IMR-90 (cell line): ENCODE results near the gene AS3MT. TPM values are rescaled to one million over a fixed set of nuclear protein-coding genes. Genes with fewer than 3 reads are reported as not detected.

Source experiments
- ATAC-seq: fragments of 200-7000 bp; cut with Tn5 transposase; 2 replicates; pipeline ENCODE4 v1.9.1; 2020; ENCODE audit warnings: low read depth, mild to moderate bottlenecking, moderate library complexity
- BruUV-seq: library from RNA; stranded (reverse); fragments of 400-500 nt; replicated peaks from 2 replicates; lab custom pipeline; 2021; lab: Mats Ljungman, UMichigan
- CTCF ChIA-PET: fragments of 300-600 bp; formaldehyde crosslinking; extraction: SDS; loops from one replicate; lab custom pipeline; 2021; ENCODE audit warnings: antibody characterized with exemption; lab: Yijun Ruan, JAX
- POLR2A ChIA-PET: fragments of 300-600 bp; sonication (Branson Sonifier 250); formaldehyde crosslinking; loops from one replicate; lab custom pipeline; 2022; ENCODE audit warnings: antibody characterized with exemption; ENCODE audit not compliant: unreplicated experiment; lab: Charles Lee
- DNase-seq: peaks from one replicate; pipeline ENCODE4 v3.0.0; 2013
- H2AFZ ChIP-seq: replicated peaks from 2 replicates; pipeline ENCODE3; 2013; ENCODE audit warnings: low read length, mild to moderate bottlenecking; ENCODE audit not compliant: poor library complexity
- H2AK5ac ChIP-seq: 2 replicates; pipeline ENCODE4 v1.6.1; 2013; ENCODE audit warnings: low read depth, low read length, inconsistent platforms
- H2AK9ac ChIP-seq: replicated peaks from 2 replicates; pipeline ENCODE3; 2013; ENCODE audit warnings: mild to moderate bottlenecking, low read depth, low read length, moderate library complexity; ENCODE audit not compliant: poor library complexity
- H2BK120ac ChIP-seq: 2 replicates; pipeline ENCODE4 v1.6.1; 2013; ENCODE audit warnings: low read depth, low read length, inconsistent platforms
- H2BK15ac ChIP-seq: 3 replicates; pipeline ENCODE4 v1.6.1; 2013; ENCODE audit warnings: low read depth, low read length, inconsistent platforms
- H2BK20ac ChIP-seq: 2 replicates; pipeline ENCODE4 v1.6.1; 2013; ENCODE audit warnings: low read depth, mild to moderate bottlenecking, inconsistent platforms, low read length, moderate library complexity
- H2BK5ac ChIP-seq: 2 replicates; pipeline ENCODE4 v1.6.1; 2013; ENCODE audit warnings: mild to moderate bottlenecking, low read depth, low read length, inconsistent platforms; ENCODE audit not compliant: poor library complexity, severe bottlenecking
- H3K14ac ChIP-seq: replicated peaks from 2 replicates; pipeline ENCODE4 v1.6.1; 2013; ENCODE audit warnings: low read depth, low read length, inconsistent platforms
- H3K18ac ChIP-seq: 2 replicates; pipeline ENCODE4 v1.6.1; 2013; ENCODE audit warnings: low read depth, low read length, control low read depth
- H3K23ac ChIP-seq: 2 replicates; pipeline ENCODE4 v1.6.1; 2013; ENCODE audit warnings: low read depth, low read length, inconsistent platforms
- H3K27ac ChIP-seq: 2 replicates; pipeline ENCODE4 v1.5.1; 2013; ENCODE audit warnings: mild to moderate bottlenecking, control low read depth, low read length; ENCODE audit not compliant: insufficient read depth
- H3K27me3 ChIP-seq: 2 replicates; pipeline ENCODE4 v1.6.1; 2013; ENCODE audit warnings: low read length; ENCODE audit not compliant: control insufficient read depth, insufficient read depth
- H3K36me3 ChIP-seq: 2 replicates; pipeline ENCODE4 v1.6.1; 2013; ENCODE audit warnings: low read length, mixed read lengths; ENCODE audit not compliant: control insufficient read depth, insufficient read depth
- H3K4ac ChIP-seq: 2 replicates; pipeline ENCODE4 v1.6.1; 2013; ENCODE audit warnings: low read depth, low read length, inconsistent platforms
- H3K4me1 ChIP-seq: 2 replicates; pipeline ENCODE4 v1.6.1; 2013; ENCODE audit warnings: low read length, mixed read lengths; ENCODE audit not compliant: control insufficient read depth, insufficient read depth
- H3K4me2 ChIP-seq: 2 replicates; pipeline ENCODE4 v1.6.1; 2013; ENCODE audit warnings: low read depth, mild to moderate bottlenecking, control low read depth, low read length, moderate library complexity
- H3K4me3 ChIP-seq: 2 replicates; pipeline ENCODE4 v1.5.1; 2013; ENCODE audit warnings: low read depth, mild to moderate bottlenecking, control low read depth, low read length, moderate library complexity; ENCODE audit not compliant: insufficient read depth
- H3K56ac ChIP-seq: 2 replicates; pipeline ENCODE4 v1.6.1; 2013; ENCODE audit warnings: low read length, inconsistent platforms; ENCODE audit not compliant: insufficient read depth; ENCODE audit errors: extremely low read depth
- H3K79me1 ChIP-seq, 2 experiments: 2 replicates each; pipeline ENCODE4 v1.6.1; 2013; ENCODE audit warnings: low read length in 2 of 2, inconsistent platforms in 1 of 2, low read depth in 1 of 2
- H3K9ac ChIP-seq: 2 replicates; pipeline ENCODE4 v1.6.1; 2013; ENCODE audit warnings: low read depth, low read length, control low read depth
- H3K9me1 ChIP-seq: 2 replicates; pipeline ENCODE4 v1.6.1; 2013; ENCODE audit warnings: low read length, inconsistent platforms; ENCODE audit not compliant: insufficient read depth
- H3K9me3 ChIP-seq: 2 replicates; pipeline ENCODE4 v1.6.1; 2013; ENCODE audit warnings: low read length; ENCODE audit not compliant: control insufficient read depth, insufficient read depth
- H4K20me1 ChIP-seq: 2 replicates; pipeline ENCODE4 v1.6.1; 2013; ENCODE audit warnings: low read length, inconsistent platforms; ENCODE audit not compliant: insufficient read depth
- H4K5ac ChIP-seq: 2 replicates; pipeline ENCODE4 v1.6.1; 2013; ENCODE audit warnings: mild to moderate bottlenecking, low read depth, low read length, control low read depth
- H4K8ac ChIP-seq, 2 experiments: 2 replicates each; pipeline ENCODE4 v1.6.1; 2013; ENCODE audit warnings: low read depth in 2 of 2, low read length in 2 of 2, control low read depth in 1 of 2, inconsistent platforms in 1 of 2
- H4K91ac ChIP-seq: 2 replicates; pipeline ENCODE4 v1.6.1; 2013; ENCODE audit warnings: low read depth, low read length, inconsistent platforms; ENCODE audit not compliant: insufficient read depth
- MXI1 ChIP-seq: IDR thresholded peaks from 2 replicates; pipeline ENCODE4 v1.6.1; 2012; ENCODE audit warnings: low read depth, mild to moderate bottlenecking, low read length, moderate library complexity, borderline replicate concordance
- RCOR1 ChIP-seq: IDR thresholded peaks from 2 replicates; pipeline ENCODE4 v1.6.1; 2012; ENCODE audit warnings: mild to moderate bottlenecking, low read length, improper control_type of control experiment; ENCODE audit not compliant: insufficient replicate concordance
- WGBS, 2 experiments: methylation state at CpG; one replicate each; pipeline versions ENCODE4 v1.1.5 to v1.1.7; 2013; ENCODE audit warnings: missing lambda C conversion rate in 2 of 2; ENCODE audit not compliant: insufficient read length in 1 of 2; ENCODE audit errors: extremely low coverage in 2 of 2; 5-methylcytosine and 5-hydroxymethylcytosine counted together
- dilution Hi-C: fragments of 300-500 bp; cut with HindIII; formaldehyde crosslinking; loops from one replicate; pipeline ENCODE4 v1.14.3; 2018; ENCODE audit warnings: low sequenced_read_pairs; ENCODE audit not compliant: unreplicated experiment
- in situ Hi-C: fragments of 300-500 bp; cut with MboI; formaldehyde crosslinking; loops from 3 replicates; pipeline ENCODE4 v1.14.3; 2019; ENCODE audit warnings: low sequenced_read_pairs, inconsistent platforms, mixed read lengths
- intact Hi-C: fragments of 100-400 bp; cut with micrococcal nuclease; formaldehyde crosslinking; loops from 2 replicates; pipeline ENCODE4 v1.10.0; 2022
- polyA plus RNA-seq, 3 experiments: library from polyadenylated mRNA; depleted of rRNA; stranded (reverse); fragments of >200 nt; gene quantifications; 2 replicates each; pipeline ENCODE4 v1.2.3, GENCODE V29; 2012; ENCODE audit warnings: low replicate concordance in 1 of 3
- total RNA-seq: library from RNA; depleted of rRNA; stranded (reverse); fragments of >200 nt; gene quantifications from 2 replicates; pipeline ENCODE4 v1.2.3, GENCODE V29; 2012

AS3MT gene
- total and polyA plus RNA-seq, 2 of the 4 experiments (the other 2 are of a cell fraction) = 2.7 to 3.6 TPM

DNA sequence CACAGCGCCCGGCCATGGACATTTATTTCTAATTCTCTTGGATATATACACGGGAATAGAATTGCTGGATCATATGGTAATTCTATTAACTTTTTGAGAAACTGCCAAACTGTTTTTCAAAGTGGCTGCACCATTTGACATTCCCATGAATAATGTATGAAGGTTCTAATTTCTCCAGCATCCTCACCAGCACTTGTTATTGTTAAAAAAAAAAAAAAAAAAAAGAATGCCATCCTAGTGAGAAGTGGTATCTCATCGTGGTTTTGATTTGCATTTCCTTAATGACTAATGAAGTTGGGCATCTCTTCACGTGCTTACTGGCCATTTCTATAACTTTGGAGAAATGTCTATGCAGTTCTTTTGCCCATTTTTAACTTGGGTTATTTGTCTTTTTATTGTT is 62.4 kb downstream of the AS3MT start:
- Histone ChIP-seq H3K36me3 (peaks cover 6% of the 10 kb centered on the region), H3K4ac (no peak overlapping the region), H3K4me3 (no peak overlapping the region), H2BK15ac (no peak overlapping the region), H3K4me2 (no peak overlapping the region), H3K79me1 (peaks cover 20 to 65% of the 10 kb centered on the region in 2 experiments), H3K27ac (no peak overlapping the region), H2BK120ac (no peak overlapping the region), H2BK5ac (no peak overlapping the region), H2AK5ac (no peak overlapping the region), H2BK20ac (no peak overlapping the region), H4K5ac (no peak overlapping the region), H4K91ac (no peak overlapping the region), H3K4me1 (peaks cover 2% of the 10 kb centered on the region; the same call in 1 of the 2 replicates), H3K14ac (no peak overlapping the region), H2AFZ (no peak overlapping the region), H3K23ac (no peak overlapping the region), H3K56ac (no peak overlapping the region), H2AK9ac (no peak overlapping the region), H3K18ac (no peak overlapping the region), H3K9ac (no peak overlapping the region), H4K20me1 (peaks cover 6% of the 10 kb centered on the region; the same call in 1 of the 2 replicates), H3K9me1 (peaks cover 3% of the 10 kb centered on the region), H3K9me3 (peaks cover 3% of the 10 kb centered on the region), H3K27me3 (no peaks in the 10 kb centered on the region), H4K8ac (no peak overlapping the region)
- ChIA-PET POLR2A (no interaction called here), CTCF (no interaction called here)
- TF ChIP-seq MXI1 = no peak
- TF ChIP-seq RCOR1 = no peak
- WGBS, 2 experiments = 100% methylated on average over 1 of the region's 5 CpGs; no CpG with 5 or more reads in 1 of the 2 experiments
- DNase-seq (no peak), ATAC-seq (no peak)
- intact Hi-C loops = no loop called here
- no TSS peak for BruUV-seq
- in situ Hi-C loops = no loop called here
- dilution Hi-C loops = no loop called here
